B cell (primary cell): ENCODE results near the gene ABTB2.

ENCODE experiments used
- CTCF ChIP-seq: fragments of 200-600 bp; IDR thresholded peaks from one replicate; pipeline ENCODE4 v1.8.0; 2022; ENCODE audit warnings: antibody characterized with exemption, mild to moderate bottlenecking
- EZH2 ChIP-seq: IDR thresholded peaks from 2 replicates; pipeline ENCODE4 v1.6.1; 2012; ENCODE audit warnings: borderline replicate concordance, low read depth, mild to moderate bottlenecking, moderate library complexity, low read length; ENCODE audit not compliant: insufficient read depth, poor library complexity, severe bottlenecking

GRCh38 chr11:34407121-34407813, 49.5 kb upstream of the ABTB2 start:
- no peak for TF ChIP-seq CTCF
- no peak for TF ChIP-seq EZH2
